ENCODE results near the gene HSF2BP. TPM values are rescaled to one million over a fixed set of nuclear protein-coding genes. Genes with fewer than 3 reads are reported as not detected.
"Not testable (repeated sequence)": the region's sequence is repeated elsewhere in the genome, so short reads cannot be mapped to it uniquely, and the experiment has no call there.

HSF2BP gene
- polyA plus RNA-seq, 3 donors, result 1.7 to 2.6 (median 2.2) TPM

DNA sequence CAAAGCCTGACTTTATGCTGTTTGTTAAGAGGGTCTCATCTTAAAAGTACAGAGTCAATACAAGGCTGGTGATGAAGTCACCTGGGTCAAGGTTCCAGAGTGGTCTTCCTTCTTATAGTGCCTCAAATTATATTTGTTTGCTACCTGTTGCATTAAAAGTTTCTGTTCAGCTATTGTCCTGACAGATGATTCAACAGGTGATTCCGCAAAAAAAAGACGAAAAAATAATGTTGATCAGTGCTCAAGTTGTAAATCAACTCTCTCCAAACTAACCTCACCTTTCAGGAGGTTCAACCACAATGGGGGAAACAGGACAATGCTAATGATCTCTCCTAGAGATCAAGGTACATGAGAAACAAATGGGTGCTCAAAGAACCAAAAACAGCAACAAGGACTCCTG lies 35.7 kb downstream of the HSF2BP start:
- no peak for DNase-seq

DNA sequence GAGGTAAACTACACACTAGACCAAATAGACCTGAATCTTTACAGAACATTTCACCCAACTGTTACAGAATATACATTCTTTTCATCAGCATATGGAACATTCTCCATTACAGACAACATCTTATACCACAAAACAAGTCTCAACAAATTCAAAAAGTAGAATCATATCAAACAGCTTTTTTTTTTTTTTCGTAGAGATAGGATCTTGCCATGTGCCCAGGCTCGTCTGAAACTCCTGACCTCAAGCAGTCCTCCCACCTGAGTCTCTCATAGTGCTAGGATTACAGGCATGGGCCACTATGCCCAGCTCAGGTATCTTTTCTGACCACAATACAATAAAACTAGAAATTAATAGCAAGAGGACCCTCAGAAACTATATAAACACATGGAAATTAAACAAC lies 36.5 kb downstream of the HSF2BP start:
- no peak for DNase-seq

DNA sequence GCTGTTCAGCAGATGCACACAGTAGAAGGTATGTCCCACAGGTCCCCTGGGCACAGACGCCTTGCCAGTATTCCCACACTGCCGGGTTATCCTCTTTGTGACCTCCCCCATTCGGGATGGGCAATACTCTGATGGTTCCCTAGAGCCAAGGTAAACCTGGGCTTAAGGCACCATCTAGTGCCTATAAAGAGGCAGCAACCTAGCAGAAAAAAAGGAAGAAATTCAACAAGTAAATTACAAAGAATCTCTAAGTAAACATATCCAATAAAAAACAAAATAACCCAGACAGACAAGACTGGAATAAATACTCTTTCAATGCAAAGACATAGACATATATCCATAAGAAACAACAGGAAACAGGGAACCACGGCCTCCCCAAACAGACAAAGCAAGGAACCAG lies 39.4 kb downstream of the HSF2BP start:
- DNase-seq, result no peak

DNA sequence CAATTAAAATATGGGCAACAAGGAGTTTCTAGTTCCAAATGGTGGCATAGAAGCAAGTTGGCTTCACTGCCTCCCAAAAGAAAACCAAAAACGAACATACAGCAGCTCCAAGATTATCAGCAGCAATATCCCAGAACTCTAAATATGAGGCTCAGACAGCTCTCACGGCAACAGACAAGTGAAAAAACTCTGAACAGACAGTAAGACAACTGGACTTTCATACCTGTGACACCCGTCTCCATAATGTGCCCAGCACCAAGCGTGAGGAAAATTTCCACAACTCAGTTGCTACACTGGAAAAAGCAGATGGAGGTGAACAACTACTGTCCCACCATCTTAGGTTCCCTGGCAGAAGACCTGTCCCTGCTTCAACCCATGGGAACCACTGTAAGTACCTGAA lies 39.9 kb downstream of the HSF2BP start:
- no peak for DNase-seq

DNA sequence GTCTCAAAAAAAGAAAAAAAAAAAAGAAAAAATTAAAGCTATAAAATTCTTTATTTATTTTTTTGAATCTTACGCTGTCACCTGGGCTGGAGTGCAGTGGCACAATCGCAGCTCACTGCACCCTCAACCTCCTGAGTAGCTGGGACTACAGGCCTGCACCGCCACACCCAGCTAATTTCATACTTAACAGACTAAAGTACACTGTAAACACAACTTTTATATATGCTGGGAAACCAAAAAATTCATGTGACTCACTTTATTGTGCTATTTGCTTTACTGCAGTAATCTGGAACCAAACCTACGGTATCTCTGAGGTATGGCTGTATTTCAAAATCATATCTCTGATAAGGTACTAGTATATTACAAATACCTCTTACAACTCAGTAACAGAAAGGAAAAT lies 40.3 kb downstream of the HSF2BP start:
- DNase-seq, result no peak

DNA sequence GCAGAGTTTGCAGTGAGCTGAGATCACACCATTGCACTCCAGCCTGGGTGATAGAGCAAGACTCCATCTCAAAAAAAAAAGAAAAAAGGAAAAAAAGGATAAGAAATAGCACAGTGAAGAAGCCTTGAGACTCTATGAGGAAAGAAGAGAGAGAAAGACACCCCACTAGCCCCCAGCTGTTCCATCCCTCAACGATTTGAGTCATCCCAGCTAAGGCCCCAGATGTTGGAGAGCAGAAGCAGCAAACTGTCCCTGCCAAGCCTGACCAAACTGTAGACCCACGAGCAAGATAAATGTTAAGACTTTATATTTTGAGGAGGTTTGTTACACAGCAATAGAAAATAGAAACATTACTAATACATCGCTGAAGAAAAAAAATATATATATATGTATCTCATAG lies 42.4 kb downstream of the HSF2BP start:
- DNase-seq, result not testable (repeated sequence)

DNA sequence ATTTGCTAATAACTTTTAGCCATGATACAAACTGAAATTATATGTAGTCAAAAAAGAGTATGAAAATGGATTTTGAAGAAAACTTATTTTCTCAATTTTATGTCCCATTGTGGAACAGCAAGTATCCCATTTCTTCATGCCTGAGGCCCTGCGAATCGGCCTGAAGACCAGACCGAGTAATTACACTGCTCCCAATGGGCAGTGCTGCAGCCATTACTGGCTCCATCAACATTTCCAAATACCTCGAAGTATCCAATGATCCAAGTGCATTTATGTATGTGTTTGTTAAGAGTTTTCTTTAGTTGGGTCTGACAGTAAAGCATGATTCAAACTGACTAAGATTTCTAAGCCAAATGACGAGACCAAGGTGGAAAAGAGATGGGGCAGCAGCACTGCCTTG lies 44.4 kb downstream of the HSF2BP start:
- no peak for DNase-seq

DNA sequence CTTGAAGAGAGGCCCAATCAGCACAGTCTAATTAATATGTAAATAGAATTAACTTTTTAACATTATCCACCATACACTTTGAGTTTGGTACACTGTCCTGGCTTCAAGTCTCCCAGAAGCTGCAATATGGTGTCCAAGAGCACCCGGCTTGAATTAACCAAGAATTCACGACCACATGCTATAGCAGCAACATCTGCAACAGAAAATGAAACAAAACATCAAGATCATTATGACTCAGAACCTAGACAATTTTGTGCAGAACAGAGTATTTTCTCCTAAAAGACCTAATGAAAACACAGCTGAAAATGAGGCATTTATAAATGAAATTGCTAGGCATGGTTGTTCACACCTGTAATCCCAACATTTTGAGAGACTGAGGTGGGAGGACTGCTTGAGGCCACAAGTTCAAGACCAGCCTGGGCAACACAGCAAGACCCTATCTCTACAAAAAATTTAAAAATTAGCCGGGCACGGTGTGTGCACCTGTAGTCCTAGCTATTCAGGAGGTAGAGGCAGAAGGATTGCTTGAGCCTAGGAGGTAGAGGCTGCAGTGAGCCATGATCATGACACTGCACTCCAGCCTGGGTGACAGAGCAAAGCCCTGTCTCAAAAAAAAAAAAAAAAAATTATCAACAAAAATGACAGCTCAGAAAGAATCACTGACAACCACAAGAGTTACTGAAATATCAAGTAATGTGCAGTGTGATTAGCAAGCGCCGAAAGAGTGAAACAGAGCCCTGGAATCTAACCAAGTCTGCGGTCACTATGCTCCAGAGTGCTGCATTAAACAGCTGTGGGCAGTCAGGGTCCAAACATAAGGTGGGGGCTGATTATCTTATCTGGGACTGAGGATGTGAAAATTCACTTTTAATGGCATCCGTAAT lies 45.3 kb downstream of the HSF2BP start:
- DNase-seq, result no peak

DNA sequence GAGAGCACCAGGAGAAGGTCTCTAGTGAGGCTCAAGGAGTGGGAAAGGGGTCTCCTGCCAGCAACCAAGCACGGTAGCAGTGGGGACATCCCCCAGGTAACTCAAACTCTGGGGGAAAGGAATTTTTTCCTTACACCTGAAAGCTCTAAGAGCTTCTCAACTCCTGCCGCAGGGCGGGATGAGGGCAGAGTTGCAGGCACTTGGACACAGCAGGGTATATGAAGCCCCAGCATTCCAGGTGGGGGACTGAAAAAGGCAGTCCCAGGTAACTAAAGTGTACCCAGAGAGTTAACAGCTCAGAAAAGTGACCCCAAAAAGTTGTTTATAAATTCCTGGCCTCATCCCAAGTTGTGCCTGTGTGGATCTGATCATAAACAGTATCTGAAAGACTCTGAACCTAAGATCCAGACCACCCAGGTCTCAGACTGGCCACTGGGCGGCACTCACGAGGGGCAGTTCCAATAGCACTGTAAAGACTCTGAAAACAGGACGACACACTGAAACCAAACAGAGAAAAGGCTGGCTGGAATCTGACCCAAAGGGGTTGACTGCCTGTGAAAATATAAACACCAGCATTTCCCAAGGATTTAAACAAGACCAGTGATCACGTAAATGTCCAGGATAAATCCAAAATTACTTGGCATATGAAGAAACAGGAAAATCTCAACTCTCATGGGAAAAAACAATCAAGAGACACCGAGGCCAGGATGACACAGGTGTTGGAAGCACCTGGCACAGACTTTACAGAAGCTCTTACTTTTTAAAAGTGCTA lies 47.5 kb downstream of the HSF2BP start:
- peak; percentile 59 for DNase-seq

DNA sequence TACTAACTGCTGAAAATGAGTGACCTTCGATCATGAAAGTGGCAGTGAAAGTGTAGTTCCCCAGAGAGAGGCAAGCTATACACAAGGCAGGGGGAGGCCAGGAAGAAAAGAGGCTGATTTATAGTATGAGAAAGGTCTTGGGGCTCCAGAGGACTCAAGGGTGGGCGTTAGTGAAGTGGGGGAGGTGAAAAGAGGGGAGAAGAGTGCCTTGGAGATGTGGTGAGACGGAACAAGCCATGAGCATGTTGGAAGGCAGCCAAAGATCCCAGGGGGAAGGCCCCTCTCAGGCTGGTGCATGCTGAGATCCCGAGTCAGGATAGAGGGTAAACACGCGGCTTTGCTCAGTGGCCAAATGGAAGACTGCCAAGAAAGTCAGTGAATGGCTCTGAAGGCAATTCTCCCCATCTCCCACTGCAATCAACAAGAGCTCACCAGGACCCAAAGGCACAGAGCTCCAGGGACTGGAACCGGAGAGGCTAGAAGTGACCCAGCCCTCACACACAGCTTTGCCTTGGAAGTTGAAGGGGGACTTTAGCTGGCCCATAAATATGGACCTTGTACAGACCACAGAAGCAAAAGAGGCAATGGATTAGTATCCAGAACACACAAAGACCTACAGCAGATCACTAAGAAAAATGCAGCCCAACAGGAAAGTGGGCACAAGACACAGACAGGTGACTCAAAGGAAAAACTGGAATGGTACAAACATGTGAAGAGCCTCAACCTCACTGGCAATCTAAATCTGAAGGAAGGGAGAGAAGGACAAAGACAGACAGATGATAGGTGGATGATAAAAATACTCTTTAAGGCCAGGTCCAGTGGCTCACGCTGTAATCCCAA lies 49.6 kb downstream of the HSF2BP start:
- peak; percentile 33 for DNase-seq

DNA sequence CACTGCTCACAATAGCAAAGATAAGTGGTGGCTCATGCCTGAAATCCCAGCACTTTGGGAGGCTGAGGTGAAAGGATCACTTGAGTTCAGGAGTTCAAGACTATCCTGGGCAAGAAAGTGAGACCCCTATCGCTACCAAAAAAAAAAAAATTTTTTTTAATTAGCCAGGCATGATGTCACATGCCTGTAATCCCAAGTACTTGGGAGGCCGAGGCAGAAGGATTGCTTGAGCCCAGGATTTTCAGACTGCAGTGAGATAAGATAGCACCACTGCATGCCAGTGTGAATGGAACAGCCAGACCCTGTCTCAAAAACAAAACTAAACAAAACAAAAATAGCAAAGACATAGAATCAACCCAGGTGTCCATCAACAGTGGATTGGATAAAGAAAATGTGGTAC lies 50.6 kb downstream of the HSF2BP start:
- DNase-seq, result no peak

DNA sequence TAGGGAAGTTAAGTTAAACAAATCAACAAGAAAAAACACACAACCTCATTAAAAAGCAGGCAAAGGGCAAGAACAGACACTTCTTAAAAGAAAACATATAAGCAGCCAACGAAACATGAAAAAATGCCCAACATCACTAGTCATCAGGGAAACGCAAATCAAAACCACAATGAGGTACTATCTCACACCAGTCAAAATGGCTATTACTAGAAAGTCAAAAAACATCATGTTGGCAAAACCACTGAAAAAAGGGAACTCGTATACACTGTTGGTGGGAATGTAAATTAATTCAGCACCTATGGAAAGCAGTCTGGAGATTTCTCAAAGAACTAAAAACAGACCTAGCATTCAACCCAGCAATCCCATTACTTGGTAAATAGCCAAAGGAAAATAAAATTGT lies 51.1 kb downstream of the HSF2BP start:
- no peak for DNase-seq

DNA sequence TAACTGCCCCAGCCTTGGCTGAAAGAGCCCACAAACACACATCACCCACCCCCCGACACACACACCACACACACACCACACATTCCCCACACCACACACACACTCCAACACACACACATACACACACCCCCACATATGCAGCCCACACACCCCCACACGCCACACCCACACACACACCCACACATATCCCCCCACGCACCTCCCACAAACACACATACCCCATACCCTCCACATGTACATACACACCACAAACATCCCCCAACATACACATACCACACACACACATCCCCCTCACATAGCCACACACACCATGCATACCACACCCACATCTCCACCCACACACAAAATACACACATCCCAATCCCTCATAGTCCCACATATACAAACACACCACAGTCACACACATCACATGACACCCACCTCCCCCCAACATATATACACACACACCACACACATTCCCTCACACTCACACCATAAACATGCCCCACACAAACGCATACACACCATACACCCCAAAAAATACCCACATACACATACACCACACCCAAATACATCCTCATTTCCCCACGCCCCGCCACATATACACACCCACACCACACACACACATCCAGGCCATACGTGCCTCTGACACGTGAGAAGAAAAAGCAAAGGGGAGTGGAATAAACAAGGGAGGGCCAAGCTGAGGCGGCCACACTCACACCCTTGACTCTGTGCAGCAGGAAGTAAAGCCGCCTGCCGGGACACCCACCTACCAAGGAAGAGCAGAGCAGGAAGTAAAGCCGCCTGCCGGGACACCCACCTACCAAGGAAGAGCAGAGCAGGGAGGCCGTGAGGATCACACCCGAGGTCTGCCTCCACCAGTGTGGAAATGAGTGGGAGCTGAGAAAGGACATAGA lies 53.7 kb downstream of the HSF2BP start:
- no peak for DNase-seq

DNA sequence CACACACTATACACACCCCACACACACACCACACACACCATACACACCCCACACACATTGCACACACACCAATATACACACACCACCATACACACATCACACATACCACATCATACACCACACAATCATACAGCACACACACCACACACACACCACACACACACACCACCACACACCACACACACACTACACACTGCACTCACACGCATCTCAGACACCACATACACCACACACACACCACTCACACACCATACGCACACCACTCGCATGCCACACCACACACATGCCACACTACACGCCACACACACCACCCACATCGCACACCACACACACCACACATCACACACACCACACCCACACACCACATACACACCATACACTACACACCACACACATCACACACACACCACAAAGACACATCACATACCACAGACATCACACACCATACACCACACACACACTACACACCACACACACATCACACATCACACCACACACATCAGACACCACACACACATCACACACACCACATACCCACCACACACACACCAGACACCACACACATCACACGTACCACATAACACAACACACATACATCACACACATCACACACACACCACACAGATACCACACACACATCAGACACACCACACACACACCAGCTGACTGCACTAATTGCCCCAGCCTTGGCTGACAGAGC lies 54.6 kb downstream of the HSF2BP start:
- no peak for DNase-seq

DNA sequence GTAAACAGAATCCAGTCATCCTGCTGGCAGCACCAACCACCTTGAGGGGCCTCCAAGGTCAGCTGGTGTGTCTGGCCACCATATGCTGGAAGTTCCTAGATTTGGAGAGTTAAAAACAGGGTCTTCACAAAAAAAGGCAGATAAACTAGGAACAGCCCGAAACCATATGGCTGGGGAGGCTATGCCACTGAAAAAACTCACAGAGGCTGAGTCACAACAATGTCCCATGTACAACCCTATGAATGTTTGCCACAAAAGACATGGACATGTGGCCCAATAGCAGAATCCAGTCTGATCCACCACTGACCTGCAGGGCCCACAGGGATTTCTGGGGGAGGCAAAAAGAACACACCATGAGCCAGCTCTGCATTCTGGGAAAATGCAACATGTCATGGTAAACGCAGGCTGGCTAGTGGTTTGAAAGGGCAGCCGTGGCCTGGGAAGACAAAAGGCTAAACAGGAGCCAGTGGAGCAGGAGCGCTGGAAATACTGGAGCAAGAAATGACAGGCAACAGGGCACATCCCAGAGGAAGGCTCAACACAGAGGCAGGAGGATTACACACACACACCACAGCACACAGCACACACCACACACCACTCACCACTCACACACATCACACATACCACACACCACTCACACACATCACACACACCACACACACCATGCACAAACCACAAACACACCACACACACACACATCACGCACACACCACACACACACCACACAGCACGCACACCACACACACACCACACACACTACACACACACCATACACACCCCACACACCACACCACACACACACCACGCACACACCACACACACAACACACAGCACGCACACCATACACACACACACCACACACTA lies 55.4 kb downstream of the HSF2BP start:
- no peak for DNase-seq

DNA sequence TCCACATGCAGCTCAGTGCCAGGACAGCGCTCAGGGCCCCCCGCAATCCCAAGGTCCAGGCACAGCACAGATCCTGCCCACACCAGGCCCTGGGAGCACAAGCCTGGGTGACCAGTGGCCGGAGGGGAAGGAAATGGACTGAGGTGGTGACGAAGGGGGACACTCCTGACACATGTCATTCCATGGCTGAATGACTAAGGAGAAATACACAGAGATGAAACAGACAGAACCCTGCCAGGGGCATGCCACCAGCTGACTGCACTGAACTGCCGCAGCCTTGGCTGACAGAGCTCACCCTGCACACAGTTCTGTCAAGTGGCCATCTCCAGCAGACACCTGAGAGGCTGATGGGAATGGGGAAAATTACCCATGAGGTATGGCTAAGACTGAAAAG lies 56.1 kb downstream of the HSF2BP start:
- no peak for DNase-seq

DNA sequence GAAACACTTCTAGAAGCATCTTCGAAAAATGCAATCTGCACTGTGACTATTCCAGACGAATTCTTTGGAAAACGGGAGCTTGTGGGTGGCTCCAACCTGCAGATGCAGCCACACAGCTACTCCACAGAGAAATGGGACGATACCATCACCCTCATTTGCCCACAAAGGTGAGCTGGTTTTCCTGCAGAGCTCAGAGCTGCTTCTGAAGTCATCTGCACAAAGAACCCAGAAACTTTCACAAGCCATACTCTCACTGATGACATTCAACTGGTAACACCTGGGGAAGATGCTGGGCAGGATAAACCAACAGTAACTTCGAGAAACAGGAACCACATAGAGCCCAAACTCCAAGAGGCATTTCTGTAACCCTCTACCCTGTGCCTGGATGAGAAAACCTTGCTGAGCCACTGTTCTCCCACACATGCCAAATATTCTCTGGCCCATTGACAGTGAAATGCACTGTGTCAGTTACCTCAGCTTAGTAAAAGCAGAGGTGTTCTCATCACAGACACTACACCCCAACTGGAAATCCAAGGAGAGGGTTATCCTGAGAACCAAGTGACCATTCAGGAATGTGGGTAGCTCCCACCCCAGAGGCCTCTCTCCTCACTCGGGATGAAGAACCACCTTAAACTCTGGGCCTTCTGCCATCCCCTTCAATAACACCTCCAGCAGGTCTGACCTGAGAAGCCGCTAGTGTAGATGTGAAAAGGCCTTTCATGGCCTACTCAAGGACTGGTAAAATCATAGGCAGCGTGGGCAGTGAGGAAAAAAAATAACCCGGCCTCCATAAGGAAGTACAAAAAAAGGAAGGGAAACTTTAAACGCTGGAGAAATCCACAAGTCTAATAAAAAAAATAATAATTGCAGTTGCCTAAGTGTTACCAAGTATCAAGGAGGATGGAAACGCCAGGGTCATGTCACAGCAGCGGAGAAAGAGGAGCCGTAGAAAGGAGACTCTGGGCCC lies 56.7 kb downstream of the HSF2BP start:
- no peak for DNase-seq

DNA sequence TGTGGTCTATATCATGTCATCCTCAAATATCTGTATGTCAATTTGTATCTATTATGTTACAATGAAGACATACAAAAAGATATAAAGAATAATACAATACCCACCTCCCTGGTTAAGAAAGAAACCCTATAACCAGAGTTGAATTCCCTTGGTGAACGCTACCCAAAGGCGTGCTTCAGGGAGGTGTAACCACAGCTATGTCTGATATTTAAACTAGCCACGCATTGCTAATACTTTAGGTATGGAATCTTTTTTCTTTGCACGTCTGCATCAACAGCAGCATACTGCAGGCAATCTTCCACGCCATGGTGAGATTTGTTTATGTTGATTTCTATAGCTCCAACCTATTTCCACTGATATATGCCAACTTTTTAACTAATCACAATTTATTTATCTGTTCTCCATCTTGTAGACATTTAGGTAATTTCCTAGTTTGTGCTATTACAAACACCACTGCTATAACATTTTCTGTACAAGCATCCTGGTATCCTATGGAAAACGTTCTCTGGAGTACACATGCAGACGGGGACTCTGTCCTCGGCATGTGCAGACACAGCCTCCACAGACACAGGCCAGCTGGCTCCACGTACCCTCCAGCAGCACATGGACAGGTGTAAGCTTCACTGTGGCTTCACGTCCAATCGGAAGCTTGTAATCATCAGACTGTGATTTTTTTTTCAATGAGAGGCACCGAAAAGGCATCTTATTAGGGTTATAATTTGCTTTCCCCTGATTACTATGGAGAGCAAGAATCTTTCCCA lies 58.5 kb downstream of the HSF2BP start:
- no peak for DNase-seq
